HUES6 (cell line): ENCODE measurements around the gene MRAS.
"Not testable (repeated sequence)": the region's sequence is repeated elsewhere in the genome, so short reads cannot be mapped to it uniquely, and the experiment has no call there.

Source experiments
- H3K27ac ChIP-seq: 2 replicates; pipeline ENCODE4 v1.7.0; 2013; ENCODE audit warnings: low read depth, mild to moderate bottlenecking, low read length, inconsistent platforms
- H3K27me3 ChIP-seq: 2 replicates; pipeline ENCODE4 v1.6.1; 2013; ENCODE audit warnings: low read length; ENCODE audit not compliant: control insufficient read depth, insufficient read depth
- H3K36me3 ChIP-seq: 2 replicates; pipeline ENCODE4 v1.6.1; 2013; ENCODE audit warnings: low read length; ENCODE audit not compliant: control insufficient read depth, insufficient read depth
- H3K4me1 ChIP-seq: 2 replicates; pipeline ENCODE4 v1.6.1; 2013; ENCODE audit warnings: low read length; ENCODE audit not compliant: control insufficient read depth, insufficient read depth
- H3K4me3 ChIP-seq: 2 replicates; pipeline ENCODE4 v1.5.1; 2013; ENCODE audit warnings: low read depth, low read length
- H3K9ac ChIP-seq: one replicate; pipeline ENCODE4 v1.6.1; 2013; ENCODE audit warnings: mild to moderate bottlenecking, low read length
- H3K9me3 ChIP-seq: 2 replicates; pipeline ENCODE4 v1.6.1; 2013; ENCODE audit warnings: low read depth, low read length; ENCODE audit not compliant: control insufficient read depth, insufficient read depth

The MRAS gene

GRCh38 chr3:138369151-138369900 lies 20.9 kb downstream of the MRAS start:
- H3K27me3 ChIP-seq: no peaks in the 10 kb centered on the region
- H3K36me3 ChIP-seq: no peaks in the 10 kb centered on the region; the same call in 1 of the 2 replicates
- H3K9me3 ChIP-seq: no peaks in the 10 kb centered on the region
- 0 out of 2 replicates have a peak, but pooled peaks cover 6% of the 10 kb centered on the region for H3K4me1 ChIP-seq
- H3K4me3 ChIP-seq: no peak overlapping the region
- H3K9ac ChIP-seq: no peak overlapping the region
- no peak overlapping the region for H3K27ac ChIP-seq

GRCh38 chr3:138370321-138370720 lies 21.9 kb downstream of the MRAS start:
- no peaks in the 10 kb centered on the region for H3K27me3 ChIP-seq
- H3K9ac ChIP-seq: no peak overlapping the region
- no peaks in the 10 kb centered on the region; the same call in 1 of the 2 replicates for H3K36me3 ChIP-seq
- H3K4me1 ChIP-seq: 0 out of 2 replicates have a peak, but pooled peaks cover 6% of the 10 kb centered on the region
- no peak overlapping the region for H3K27ac ChIP-seq
- no peak overlapping the region for H3K4me3 ChIP-seq
- H3K9me3 ChIP-seq: no peaks in the 10 kb centered on the region

GRCh38 chr3:138371070-138371965 lies 22.9 kb downstream of the MRAS start:
- H3K4me3 ChIP-seq: no peak overlapping the region
- no peak overlapping the region for H3K9ac ChIP-seq
- H3K27me3 ChIP-seq: no peaks in the 10 kb centered on the region
- H3K36me3 ChIP-seq: no peaks in the 10 kb centered on the region; the same call in 1 of the 2 replicates
- 0 out of 2 replicates have a peak, but pooled peaks cover 6% of the 10 kb centered on the region for H3K4me1 ChIP-seq
- H3K9me3 ChIP-seq: no peaks in the 10 kb centered on the region
- H3K27ac ChIP-seq: no peak overlapping the region

GRCh38 chr3:138373087-138373735 lies 24.8 kb downstream of the MRAS start:
- H3K27ac ChIP-seq: no peak overlapping the region
- H3K4me3 ChIP-seq: no peak overlapping the region
- H3K4me1 ChIP-seq: peaks cover 5% of the 10 kb centered on the region; the same call in 1 of the 2 replicates
- H3K27me3 ChIP-seq: no peaks in the 10 kb centered on the region
- H3K9me3 ChIP-seq: no peaks in the 10 kb centered on the region
- H3K9ac ChIP-seq: no peak overlapping the region
- H3K36me3 ChIP-seq: no peaks in the 10 kb centered on the region; the same call in 1 of the 2 replicates

GRCh38 chr3:138373736-138374094 lies 25.3 kb downstream of the MRAS start:
- H3K36me3 ChIP-seq: no peaks in the 10 kb centered on the region; the same call in 1 of the 2 replicates
- H3K9me3 ChIP-seq: no peaks in the 10 kb centered on the region
- H3K4me3 ChIP-seq: no peak overlapping the region
- no peak overlapping the region for H3K9ac ChIP-seq
- H3K27ac ChIP-seq: no peak overlapping the region
- no peaks in the 10 kb centered on the region for H3K27me3 ChIP-seq
- H3K4me1 ChIP-seq: peaks cover 5% of the 10 kb centered on the region; the same call in 1 of the 2 replicates

- Histone ChIP-seq H3K4me3 (no peak overlapping the region), H3K9ac (no peak overlapping the region), H3K4me1 (peaks cover 5% of the 10 kb centered on the region; the same call in 1 of the 2 replicates), H3K27ac (no peak overlapping the region), H3K36me3 (no peaks in the 10 kb centered on the region; the same call in 1 of the 2 replicates), H3K27me3 (no peaks in the 10 kb centered on the region), H3K9me3 (no peaks in the 10 kb centered on the region)
Observed at GRCh38 chr3:138374573-138375134, 26.3 kb downstream of the MRAS start.

GRCh38 chr3:138375447-138375846 lies 27.1 kb downstream of the MRAS start:
- H3K27ac ChIP-seq: no peak overlapping the region
- H3K9me3 ChIP-seq: no peaks in the 10 kb centered on the region
- H3K4me3 ChIP-seq: no peak overlapping the region
- H3K27me3 ChIP-seq: no peaks in the 10 kb centered on the region
- no peak overlapping the region for H3K9ac ChIP-seq
- peaks cover 5% of the 10 kb centered on the region; the same call in 1 of the 2 replicates for H3K4me1 ChIP-seq
- H3K36me3 ChIP-seq: no peaks in the 10 kb centered on the region; the same call in 1 of the 2 replicates

GRCh38 chr3:138376663-138377062 lies 28.3 kb downstream of the MRAS start:
- H3K27ac ChIP-seq: no peak overlapping the region
- H3K9me3 ChIP-seq: no peaks in the 10 kb centered on the region
- H3K4me3 ChIP-seq: no peak overlapping the region
- H3K27me3 ChIP-seq: no peaks in the 10 kb centered on the region
- no peak overlapping the region for H3K9ac ChIP-seq
- H3K36me3 ChIP-seq: no peaks in the 10 kb centered on the region; the same call in 1 of the 2 replicates
- peaks cover 8% of the 10 kb centered on the region; the same call in 1 of the 2 replicates for H3K4me1 ChIP-seq

GRCh38 chr3:138377212-138377611 lies 28.8 kb downstream of the MRAS start:
- H3K9ac ChIP-seq, H3K9me3 ChIP-seq, H3K27me3 ChIP-seq, H3K36me3 ChIP-seq, H3K4me3 ChIP-seq, H3K27ac ChIP-seq: not testable (repeated sequence)
- H3K4me1 ChIP-seq: peaks cover 14% of the 10 kb centered on the region; the same call in 1 of the 2 replicates

GRCh38 chr3:138377804-138378203 lies 29.4 kb downstream of the MRAS start:
- no peak overlapping the region for H3K9ac ChIP-seq
- H3K4me1 ChIP-seq: peaks cover 15% of the 10 kb centered on the region; the same call in 1 of the 2 replicates
- no peaks in the 10 kb centered on the region for H3K9me3 ChIP-seq
- no peak overlapping the region for H3K4me3 ChIP-seq
- H3K27ac ChIP-seq: no peak overlapping the region
- no peaks in the 10 kb centered on the region for H3K27me3 ChIP-seq
- H3K36me3 ChIP-seq: no peaks in the 10 kb centered on the region; the same call in 1 of the 2 replicates
